Erythroblast (primary cell): ENCODE results near the gene GTF2F1.

Experiments used
- GATA1 ChIP-seq: IDR thresholded peaks from 2 replicates; pipeline ENCODE4 v1.6.1; 2011; ENCODE audit warnings: low read depth, mild to moderate bottlenecking, control low read depth, low read length, moderate library complexity
- POLR2A ChIP-seq: IDR thresholded peaks from 2 replicates; pipeline ENCODE4 v1.6.1; 2011; ENCODE audit warnings: mild to moderate bottlenecking, low read length

GRCh38 chr19:6381030-6381750 lies 11.8 kb downstream of the GTF2F1 start:
- TF ChIP-seq POLR2A (no peak), GATA1 (no peak)
